B cell (primary cell): ENCODE results near the gene NBL1.

Source experiments
- EZH2 ChIP-seq: IDR thresholded peaks from 2 replicates; pipeline ENCODE4 v1.6.1; 2012; ENCODE audit warnings: borderline replicate concordance, low read depth, mild to moderate bottlenecking, moderate library complexity, low read length; ENCODE audit not compliant: insufficient read depth, poor library complexity, severe bottlenecking
- TF ChIP-seq, protein P1 (sequence below): fragments of 200-600 bp; IDR thresholded peaks from one replicate; pipeline ENCODE4 v1.8.0; 2022; ENCODE audit warnings: antibody characterized with exemption, mild to moderate bottlenecking

DNA sequence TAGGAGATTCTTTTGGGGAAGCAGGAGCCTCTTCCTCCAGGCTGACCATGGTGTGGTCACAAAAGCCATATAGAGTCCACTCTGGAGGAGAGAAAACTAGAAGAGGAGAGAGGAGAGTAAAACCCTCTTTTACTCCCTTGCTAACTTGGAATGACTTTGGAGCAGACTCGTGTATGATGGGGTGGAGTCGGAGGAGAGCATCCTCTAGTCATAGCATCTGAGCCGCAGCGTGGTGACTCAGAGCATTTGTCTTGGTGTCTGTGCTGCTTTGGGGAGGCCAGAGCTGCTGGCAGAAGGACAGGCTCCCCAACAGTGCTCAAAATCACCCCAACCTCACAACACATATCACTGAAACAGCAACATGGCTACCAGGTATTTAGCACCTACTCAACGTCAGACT is 31.7 kb downstream of the NBL1 start:
- TF ChIP-seq, protein P1, sequence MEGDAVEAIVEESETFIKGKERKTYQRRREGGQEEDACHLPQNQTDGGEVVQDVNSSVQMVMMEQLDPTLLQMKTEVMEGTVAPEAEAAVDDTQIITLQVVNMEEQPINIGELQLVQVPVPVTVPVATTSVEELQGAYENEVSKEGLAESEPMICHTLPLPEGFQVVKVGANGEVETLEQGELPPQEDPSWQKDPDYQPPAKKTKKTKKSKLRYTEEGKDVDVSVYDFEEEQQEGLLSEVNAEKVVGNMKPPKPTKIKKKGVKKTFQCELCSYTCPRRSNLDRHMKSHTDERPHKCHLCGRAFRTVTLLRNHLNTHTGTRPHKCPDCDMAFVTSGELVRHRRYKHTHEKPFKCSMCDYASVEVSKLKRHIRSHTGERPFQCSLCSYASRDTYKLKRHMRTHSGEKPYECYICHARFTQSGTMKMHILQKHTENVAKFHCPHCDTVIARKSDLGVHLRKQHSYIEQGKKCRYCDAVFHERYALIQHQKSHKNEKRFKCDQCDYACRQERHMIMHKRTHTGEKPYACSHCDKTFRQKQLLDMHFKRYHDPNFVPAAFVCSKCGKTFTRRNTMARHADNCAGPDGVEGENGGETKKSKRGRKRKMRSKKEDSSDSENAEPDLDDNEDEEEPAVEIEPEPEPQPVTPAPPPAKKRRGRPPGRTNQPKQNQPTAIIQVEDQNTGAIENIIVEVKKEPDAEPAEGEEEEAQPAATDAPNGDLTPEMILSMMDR = no peak
- TF ChIP-seq EZH2 = no peak
